ENCODE measurements around the gene LMBR1.

DNA sequence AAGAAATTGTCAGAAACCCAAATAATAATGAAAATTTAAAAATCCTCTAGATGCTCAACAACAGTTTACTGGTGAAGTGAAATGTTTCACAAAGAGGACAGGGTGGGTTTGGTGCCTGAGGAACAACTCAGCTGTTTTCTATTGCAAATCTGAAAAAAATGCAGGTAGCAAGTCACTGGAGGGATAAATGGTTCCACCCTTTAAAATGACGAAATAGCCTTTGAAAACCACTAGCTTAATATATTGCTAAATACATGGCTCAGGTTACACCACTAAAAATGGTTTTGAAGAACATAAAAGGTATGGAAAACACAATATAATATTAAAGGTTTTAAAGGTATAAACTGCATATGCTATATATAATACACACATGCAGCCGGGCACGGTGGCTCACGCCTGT, 69.5 kb downstream of the LMBR1 start:
- TF ChIP-seq, protein P1, sequence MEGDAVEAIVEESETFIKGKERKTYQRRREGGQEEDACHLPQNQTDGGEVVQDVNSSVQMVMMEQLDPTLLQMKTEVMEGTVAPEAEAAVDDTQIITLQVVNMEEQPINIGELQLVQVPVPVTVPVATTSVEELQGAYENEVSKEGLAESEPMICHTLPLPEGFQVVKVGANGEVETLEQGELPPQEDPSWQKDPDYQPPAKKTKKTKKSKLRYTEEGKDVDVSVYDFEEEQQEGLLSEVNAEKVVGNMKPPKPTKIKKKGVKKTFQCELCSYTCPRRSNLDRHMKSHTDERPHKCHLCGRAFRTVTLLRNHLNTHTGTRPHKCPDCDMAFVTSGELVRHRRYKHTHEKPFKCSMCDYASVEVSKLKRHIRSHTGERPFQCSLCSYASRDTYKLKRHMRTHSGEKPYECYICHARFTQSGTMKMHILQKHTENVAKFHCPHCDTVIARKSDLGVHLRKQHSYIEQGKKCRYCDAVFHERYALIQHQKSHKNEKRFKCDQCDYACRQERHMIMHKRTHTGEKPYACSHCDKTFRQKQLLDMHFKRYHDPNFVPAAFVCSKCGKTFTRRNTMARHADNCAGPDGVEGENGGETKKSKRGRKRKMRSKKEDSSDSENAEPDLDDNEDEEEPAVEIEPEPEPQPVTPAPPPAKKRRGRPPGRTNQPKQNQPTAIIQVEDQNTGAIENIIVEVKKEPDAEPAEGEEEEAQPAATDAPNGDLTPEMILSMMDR (IDR thresholded peaks at IDR 0.05), result no peak
- no peak for TF ChIP-seq EP300 (IDR thresholded peaks at IDR 0.05)
- TF ChIP-seq POLR2A (IDR thresholded peaks at IDR 0.05), result no peak

Data from gastroesophageal sphincter (tissue), 3 donors.